ENCODE data around the gene ZNF112.

The ZNF112 gene

DNA sequence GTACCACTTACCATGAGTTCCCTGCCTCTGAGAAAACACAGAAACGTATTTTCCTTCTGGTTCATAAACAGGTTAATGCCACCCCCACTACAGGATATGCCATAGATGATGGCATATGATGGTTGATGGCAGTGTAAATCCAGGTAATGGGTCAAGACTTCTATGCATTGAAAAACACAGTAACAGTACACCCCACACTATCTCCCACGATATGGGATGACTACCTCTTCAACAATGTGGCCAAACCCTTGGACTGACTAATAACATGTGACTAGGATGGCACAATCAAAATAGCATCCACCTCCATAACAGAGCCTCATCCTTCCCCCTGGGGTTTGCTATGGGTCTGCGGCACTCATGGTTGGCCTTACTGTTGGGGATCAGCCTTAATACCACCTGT is 73.6 kb downstream of the ZNF112 start:
- DNase-seq (ENCODE audit: low read depth), result no peak

DNA sequence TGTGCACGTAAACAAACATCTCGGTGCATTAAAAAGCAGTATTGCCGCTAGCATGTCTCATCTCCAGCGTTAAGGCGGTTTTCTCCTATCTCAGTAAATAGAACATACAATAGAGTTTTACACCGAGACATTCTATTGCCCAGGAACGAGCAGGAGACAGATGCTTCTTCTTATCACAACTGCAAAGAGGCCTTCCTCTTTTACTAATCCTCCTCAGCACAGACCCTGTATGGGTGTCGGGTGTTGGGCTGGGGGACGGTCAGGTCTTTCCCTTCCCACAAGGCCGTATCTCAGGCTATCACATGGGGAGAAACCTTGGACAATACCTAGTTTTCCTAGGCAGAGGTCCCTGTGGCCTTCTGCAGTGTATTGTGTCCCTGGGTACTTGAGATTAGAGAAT is 75.6 kb downstream of the ZNF112 start:
- DNase-seq (ENCODE audit: low read depth), result no peak

DNA sequence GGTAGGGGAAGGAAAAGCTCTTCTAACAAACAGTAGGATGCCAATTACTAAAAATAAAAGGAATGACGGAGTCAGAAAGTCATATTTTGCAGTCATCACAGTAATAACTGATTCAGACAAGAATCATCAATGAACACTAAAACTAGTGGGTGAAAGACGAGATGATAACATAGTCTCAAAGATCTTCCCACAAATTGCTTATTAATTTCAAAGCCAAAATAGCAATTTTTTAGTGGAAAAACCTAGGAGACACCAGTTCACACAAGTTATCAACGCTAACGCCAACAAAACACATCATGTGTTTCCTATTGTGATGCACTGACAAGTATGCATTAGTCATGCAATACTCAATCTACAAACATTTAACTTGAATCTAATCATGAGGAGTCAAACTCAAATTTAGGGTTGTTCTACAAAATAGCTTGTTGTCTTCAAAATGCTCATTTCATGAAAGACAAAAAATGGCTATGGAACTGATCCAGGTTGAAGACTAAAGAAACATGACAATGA is 78.2 kb downstream of the ZNF112 start:
- no peak for DNase-seq (ENCODE audit: low read depth)

DNA sequence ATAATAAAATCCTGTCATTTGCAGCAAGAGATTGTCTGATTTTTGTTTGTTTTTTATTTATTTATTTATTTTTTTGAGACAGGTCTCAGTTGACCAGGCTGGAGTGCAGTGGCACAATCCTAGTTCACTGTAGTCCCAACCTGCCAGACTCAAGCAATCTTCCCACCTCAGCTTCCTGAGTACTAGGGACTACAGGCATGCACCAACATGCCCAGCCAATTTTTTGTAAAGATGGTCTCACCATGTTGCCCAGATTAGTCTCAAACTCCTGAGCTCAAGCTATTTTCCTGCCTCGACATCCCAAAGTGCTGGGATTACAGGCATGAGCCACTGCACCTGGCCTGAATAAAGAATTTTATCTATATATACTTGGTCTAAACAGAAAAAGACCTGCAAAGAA is 79.1 kb downstream of the ZNF112 start:
- no peak for DNase-seq (ENCODE audit: low read depth)
